ENCODE results near the gene ZNF358.

Gene ZNF358

GRCh38 chr19:7559102-7559501 lies 43.2 kb downstream of the ZNF358 start:
- DNase-seq (ENCODE audit: low spot score) = no peak

GRCh38 chr19:7560255-7560654 lies 44.4 kb downstream of the ZNF358 start:
- DNase-seq (ENCODE audit: low spot score) = no peak

GRCh38 chr19:7561325-7561724 lies 45.4 kb downstream of the ZNF358 start:
- DNase-seq (ENCODE audit: low spot score) = no peak

- DNase-seq (ENCODE audit: low spot score) = no peak
Observed at GRCh38 chr19:7562646-7563393, 46.9 kb downstream of the ZNF358 start.

GRCh38 chr19:7564866-7565265 lies 49.0 kb downstream of the ZNF358 start:
- no peak for DNase-seq (ENCODE audit: low spot score)

GRCh38 chr19:7565332-7565731 lies 49.4 kb downstream of the ZNF358 start:
- no peak for DNase-seq (ENCODE audit: low spot score)
